Epidermal melanocyte (primary cell): ENCODE results near the gene NXN.
"Not testable (repeated sequence)": the region's sequence is repeated elsewhere in the genome, so short reads cannot be mapped to it uniquely, and the experiment has no call there.

Experiments
- DNase-seq: peaks from one replicate; pipeline ENCODE4 v3.0.0; 2011; ENCODE audit warnings: low spot score; ENCODE audit not compliant: insufficient read length

NXN gene

GRCh38 chr17:980406-981291, 1.1 kb upstream of the NXN start:
- DNase-seq: peak; percentile 71

- no peak for DNase-seq
Measured at GRCh38 chr17:979212-979538, 401 bp downstream of the NXN start.

GRCh38 chr17:978103-979093, 1.2 kb downstream of the NXN start:
- no peak for DNase-seq

- DNase-seq: no peak
Measured at GRCh38 chr17:977166-977565, 2.4 kb downstream of the NXN start.

GRCh38 chr17:976312-976711, 3.3 kb downstream of the NXN start:
- DNase-seq: no peak

- no peak for DNase-seq
Measured at GRCh38 chr17:975371-975915, 4.1 kb downstream of the NXN start.

GRCh38 chr17:974778-975177, 4.8 kb downstream of the NXN start:
- DNase-seq: not testable (repeated sequence)

GRCh38 chr17:973053-973452, 6.5 kb downstream of the NXN start:
- DNase-seq: no peak

GRCh38 chr17:971861-972260, 7.7 kb downstream of the NXN start:
- DNase-seq: not testable (repeated sequence)

GRCh38 chr17:970364-970763, 9.2 kb downstream of the NXN start:
- no peak for DNase-seq

- DNase-seq: no peak
Measured at GRCh38 chr17:969811-970355, 9.7 kb downstream of the NXN start.

- DNase-seq: no peak
Measured at GRCh38 chr17:968812-969730, 10.5 kb downstream of the NXN start.

- DNase-seq: no peak
Measured at GRCh38 chr17:967122-967521, 12.5 kb downstream of the NXN start.

- DNase-seq: no peak
Measured at GRCh38 chr17:965311-965989, 14.1 kb downstream of the NXN start.

GRCh38 chr17:964876-965275, 14.7 kb downstream of the NXN start:
- peak; percentile 72 for DNase-seq

GRCh38 chr17:962670-963069, 16.9 kb downstream of the NXN start:
- DNase-seq: no peak

- DNase-seq: no peak
Measured at GRCh38 chr17:962166-962565, 17.4 kb downstream of the NXN start.

- no peak for DNase-seq
Measured at GRCh38 chr17:958712-959451, 20.7 kb downstream of the NXN start.

GRCh38 chr17:957856-958421, 21.6 kb downstream of the NXN start:
- no peak for DNase-seq
